ENCODE measurements around the gene SYMPK.

SYMPK gene

DNA sequence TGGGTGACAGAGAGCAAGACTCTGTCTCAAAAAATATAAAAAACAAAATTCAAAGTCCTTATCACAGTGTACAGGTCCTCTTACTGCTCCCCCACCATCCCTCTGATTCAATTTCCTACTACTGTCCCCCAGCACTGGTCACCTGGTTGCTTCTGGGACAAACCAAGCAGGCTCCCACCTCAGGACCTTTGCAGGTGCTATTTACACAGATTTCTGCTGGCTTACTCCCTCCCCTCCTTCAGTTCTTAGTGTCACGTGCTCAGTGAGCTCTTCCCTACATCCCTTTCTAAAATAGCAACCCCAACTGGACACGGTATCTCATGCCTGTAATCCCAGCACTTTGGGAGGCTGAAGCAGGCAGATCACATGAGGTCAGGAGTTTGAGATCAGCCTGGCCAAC lies 17.0 kb upstream of the SYMPK start:
- Histone ChIP-seq H3K4me3 (ENCODE audit: low read length) (no peak overlapping the region), H3K27ac (ENCODE audit: low read depth, low read length) (no peak overlapping the region), H3F3A (ENCODE audit: control insufficient read depth, insufficient read depth) (no peaks in the 10 kb centered on the region), H3K36me3 (ENCODE audit: control insufficient read depth, low read length) (peaks cover 25% of the 10 kb centered on the region), H3K4me1 (ENCODE audit: control insufficient read depth, low read length) (peaks cover 32% of the 10 kb centered on the region), H3K27me3 (ENCODE audit: control insufficient read depth, low read length) (peaks cover 30% of the 10 kb centered on the region), H3K9me2 (replicated peaks; ENCODE audit: control insufficient read depth, low read length) (no peaks in the 10 kb centered on the region), H3K9me3 (ENCODE audit: control insufficient read depth, insufficient read depth, low read length) (no peaks in the 10 kb centered on the region), H3K4me2 (ENCODE audit: low read length) (no peak overlapping the region), H4K20me1 (ENCODE audit: control insufficient read depth, insufficient read depth, low read depth, low read length) (peaks cover 20% of the 10 kb centered on the region; the same call in 1 of the 2 replicates), H3K79me2 (ENCODE audit: control insufficient read depth, low read length) (peaks cover 22% of the 10 kb centered on the region)
- TF ChIP-seq, protein P1, sequence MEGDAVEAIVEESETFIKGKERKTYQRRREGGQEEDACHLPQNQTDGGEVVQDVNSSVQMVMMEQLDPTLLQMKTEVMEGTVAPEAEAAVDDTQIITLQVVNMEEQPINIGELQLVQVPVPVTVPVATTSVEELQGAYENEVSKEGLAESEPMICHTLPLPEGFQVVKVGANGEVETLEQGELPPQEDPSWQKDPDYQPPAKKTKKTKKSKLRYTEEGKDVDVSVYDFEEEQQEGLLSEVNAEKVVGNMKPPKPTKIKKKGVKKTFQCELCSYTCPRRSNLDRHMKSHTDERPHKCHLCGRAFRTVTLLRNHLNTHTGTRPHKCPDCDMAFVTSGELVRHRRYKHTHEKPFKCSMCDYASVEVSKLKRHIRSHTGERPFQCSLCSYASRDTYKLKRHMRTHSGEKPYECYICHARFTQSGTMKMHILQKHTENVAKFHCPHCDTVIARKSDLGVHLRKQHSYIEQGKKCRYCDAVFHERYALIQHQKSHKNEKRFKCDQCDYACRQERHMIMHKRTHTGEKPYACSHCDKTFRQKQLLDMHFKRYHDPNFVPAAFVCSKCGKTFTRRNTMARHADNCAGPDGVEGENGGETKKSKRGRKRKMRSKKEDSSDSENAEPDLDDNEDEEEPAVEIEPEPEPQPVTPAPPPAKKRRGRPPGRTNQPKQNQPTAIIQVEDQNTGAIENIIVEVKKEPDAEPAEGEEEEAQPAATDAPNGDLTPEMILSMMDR (IDR thresholded peaks at IDR 0.05; ENCODE audit: low read depth, low read length, poor library complexity, severe bottlenecking): no peak
- no peak for TF ChIP-seq EZH2phosphoT487 (IDR thresholded peaks at IDR 0.05; ENCODE audit: borderline replicate concordance, low read length)

GRCh38 chr19:45879055-45879454 lies 16.1 kb upstream of the SYMPK start:
- Histone ChIP-seq H3K9me3 (ENCODE audit: control insufficient read depth, insufficient read depth, low read length) (no peaks in the 10 kb centered on the region), H3K79me2 (ENCODE audit: control insufficient read depth, low read length) (peaks cover 13% of the 10 kb centered on the region), H3K4me2 (ENCODE audit: low read length) (no peak overlapping the region), H3F3A (ENCODE audit: control insufficient read depth, insufficient read depth) (no peaks in the 10 kb centered on the region), H3K4me1 (ENCODE audit: control insufficient read depth, low read length) (peaks cover 23% of the 10 kb centered on the region), H3K27me3 (ENCODE audit: control insufficient read depth, low read length) (peaks cover 34% of the 10 kb centered on the region), H3K4me3 (ENCODE audit: low read length) (no peak overlapping the region), H3K9me2 (replicated peaks; ENCODE audit: control insufficient read depth, low read length) (no peaks in the 10 kb centered on the region), H3K27ac (ENCODE audit: low read depth, low read length) (no peak overlapping the region), H4K20me1 (ENCODE audit: control insufficient read depth, insufficient read depth, low read depth, low read length) (peaks cover 20% of the 10 kb centered on the region; the same call in 1 of the 2 replicates), H3K36me3 (ENCODE audit: control insufficient read depth, low read length) (peaks cover 16% of the 10 kb centered on the region)
- TF ChIP-seq EZH2phosphoT487 (IDR thresholded peaks at IDR 0.05; ENCODE audit: borderline replicate concordance, low read length): no peak

- H3K4me1 ChIP-seq (ENCODE audit: control insufficient read depth, low read length): peaks cover 17% of the 10 kb centered on the region
- no peak overlapping the region for H3K4me3 ChIP-seq (ENCODE audit: low read length)
- H3K27ac ChIP-seq (ENCODE audit: low read depth, low read length): no peak overlapping the region
- no peaks in the 10 kb centered on the region for H3K9me3 ChIP-seq (ENCODE audit: control insufficient read depth, insufficient read depth, low read length)
- peaks cover 15% of the 10 kb centered on the region; the same call in 1 of the 2 replicates for H4K20me1 ChIP-seq (ENCODE audit: control insufficient read depth, insufficient read depth, low read depth, low read length)
- no peaks in the 10 kb centered on the region for H3K9me2 ChIP-seq (replicated peaks; ENCODE audit: control insufficient read depth, low read length)
- H3K79me2 ChIP-seq (ENCODE audit: control insufficient read depth, low read length): peaks cover 8% of the 10 kb centered on the region
- H3K4me2 ChIP-seq (ENCODE audit: low read length): no peak overlapping the region
- H3K36me3 ChIP-seq (ENCODE audit: control insufficient read depth, low read length): peaks cover 11% of the 10 kb centered on the region
- no peaks in the 10 kb centered on the region for H3F3A ChIP-seq (ENCODE audit: control insufficient read depth, insufficient read depth)
- H3K27me3 ChIP-seq (ENCODE audit: control insufficient read depth, low read length): peaks cover 34% of the 10 kb centered on the region
- no peak for TF ChIP-seq EZH2phosphoT487 (IDR thresholded peaks at IDR 0.05; ENCODE audit: borderline replicate concordance, low read length)
- TF ChIP-seq, protein P1 (IDR thresholded peaks at IDR 0.05; ENCODE audit: low read depth, low read length, poor library complexity, severe bottlenecking): no peak
Measured at GRCh38 chr19:45878043-45878794, 15.3 kb upstream of the SYMPK start.

All from DOHH2 (cell line).